Stomach (tissue), 9 donors: ENCODE measurements around the gene ZNF620. TPM values are rescaled to one million over a fixed set of nuclear protein-coding genes. Genes with fewer than 3 reads are reported as not detected.

Source experiments
- DNase-seq, 2 donors: peaks; one replicate each; pipeline versions ENCODE4 v3.0.0 to v3.0.0-alpha.2; 2013 to 2019
- H3K27ac ChIP-seq, 5 donors: fragments of 200-600 bp in 4 of 5; sonication (generic) in 4 of 5; one replicate each; pipeline ENCODE4 v1.5.1; 2013 to 2019; ENCODE audit warnings: mild to moderate bottlenecking in 1 of 5, moderate library complexity in 1 of 5
- H3K27me3 ChIP-seq, 3 donors: fragments of 200-600 bp; sonication (generic); one replicate each; pipeline ENCODE4 v1.5.1; 2017 to 2019; ENCODE audit warnings: mixed run types in 1 of 3
- H3K36me3 ChIP-seq, 4 donors: fragments of 200-600 bp; sonication (generic); 1 replicate in 3 of 4; 2 replicates in 1 of 4; pipeline ENCODE4 v1.5.1; 2016 to 2019
- H3K4me1 ChIP-seq, 4 donors: fragments of 200-600 bp; sonication (generic); one replicate each; pipeline ENCODE4 v1.5.1; 2016 to 2019
- H3K4me3 ChIP-seq, 4 donors: fragments of 200-600 bp; sonication (generic) in 3 of 4; one replicate each; pipeline ENCODE4 v1.5.1; 2016 to 2019; ENCODE audit warnings: mild to moderate bottlenecking in 1 of 4
- H3K9me3 ChIP-seq, 4 donors: fragments of 200-600 bp; sonication (generic); one replicate each; pipeline ENCODE4 v1.5.1; 2016 to 2019
- EP300 ChIP-seq: sonication (generic); formaldehyde crosslinking; IDR thresholded peaks from one replicate; pipeline ENCODE4 v1.6.1; 2017; ENCODE audit warnings: antibody characterized with exemption
- POLR2A ChIP-seq, 4 donors: fragments of 450-650 bp; IDR thresholded peaks; one replicate each; pipeline ENCODE4 v1.6.1; 2016; ENCODE audit warnings: antibody characterized with exemption in 4 of 4, control low read depth in 2 of 4, mild to moderate bottlenecking in 1 of 4, moderate library complexity in 1 of 4
- POLR2AphosphoS5 ChIP-seq, 3 donors: sonication (generic); formaldehyde crosslinking; IDR thresholded peaks; one replicate each; pipeline ENCODE4 v1.6.1; 2016; ENCODE audit warnings: antibody characterized with exemption in 3 of 3
- WGBS, 5 donors: extraction: QIAGEN DNeasy Blood & Tissue Kit in 3 of 5; methylation state at CpG; one replicate each; pipeline versions ENCODE4 v1.1.5 to v1.1.7; 2013 to 2018; 5-methylcytosine and 5-hydroxymethylcytosine counted together
- intact Hi-C: fragments of 100-400 bp; cut with DNase I; formaldehyde crosslinking; loops from one replicate; pipeline ENCODE4 v1.15.1; 2023; ENCODE audit warnings: low total_unique reads
- polyA plus RNA-seq, 3 donors: library from polyadenylated mRNA; stranded (reverse); fragments of 200-250 nt; gene quantifications; one replicate each; pipeline ENCODE4 v1.2.3, GENCODE V29; 2013
- total RNA-seq, 5 donors: library from RNA; depleted of rRNA; stranded (reverse); fragments of >200 nt; gene quantifications; one replicate each; pipeline versions ENCODE4 v1.1.0 to v1.2.3, GENCODE V29; 2014 to 2016
- TF ChIP-seq, protein P1 (sequence below), 7 experiments: fragments of 450-650 bp in 4 of 7; fragments of 200-600 bp in 3 of 7; sonication (generic) in 3 of 7; IDR thresholded peaks; one replicate each; pipeline ENCODE4 v1.5.1; 2016 to 2019; ENCODE audit warnings: antibody characterized with exemption in 7 of 7, control low read depth in 2 of 7, mild to moderate bottlenecking in 1 of 7
- donor health status: healthy with polysubstance abuse.
- donor health status: Bipolar disorder and iron deficiency.
- donor health status: healthy.

Gene ZNF620
- total and polyA plus RNA-seq, 8 donors, result 0.92 to 77.0 (median 1.7) TPM; not detected in 1

DNA sequence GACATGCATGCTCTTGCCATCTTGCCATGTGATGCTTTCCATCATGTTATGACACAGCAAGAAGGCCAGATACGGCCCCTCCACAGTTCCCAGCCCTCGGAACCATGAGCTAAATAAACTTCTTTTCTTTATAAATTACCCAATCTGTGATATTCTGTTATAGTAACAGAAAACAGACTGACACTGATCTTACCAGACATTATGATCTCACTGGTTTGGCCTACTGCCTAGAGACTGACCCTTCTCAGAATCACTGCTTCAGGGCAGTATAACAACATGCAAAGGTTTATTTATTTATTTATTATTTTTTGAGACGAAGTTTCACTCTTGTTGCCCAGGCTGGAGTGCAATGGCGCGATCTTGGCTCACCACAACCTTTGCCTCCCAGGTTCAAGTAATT lies 14.9 kb upstream of the ZNF620 start:
- intact Hi-C loops, result no loop called here
- WGBS, 5 donors, result 85 to 94% (median 90%) methylated on average over 5 of the region's 5 CpGs
- Histone ChIP-seq H3K36me3 (peaks cover 19 to 33% (median 26%) of the 10 kb centered on the region in 4 donors), H3K9me3 (peaks cover 14 to 29% (median 21%) of the 10 kb centered on the region in 4 donors), H3K4me1 (no peaks in the 10 kb centered on the region), H3K27me3 (no peaks in the 10 kb centered on the region), H3K4me3 (no peak overlapping the region), H3K27ac (no peak overlapping the region)
- TF ChIP-seq, protein P1, sequence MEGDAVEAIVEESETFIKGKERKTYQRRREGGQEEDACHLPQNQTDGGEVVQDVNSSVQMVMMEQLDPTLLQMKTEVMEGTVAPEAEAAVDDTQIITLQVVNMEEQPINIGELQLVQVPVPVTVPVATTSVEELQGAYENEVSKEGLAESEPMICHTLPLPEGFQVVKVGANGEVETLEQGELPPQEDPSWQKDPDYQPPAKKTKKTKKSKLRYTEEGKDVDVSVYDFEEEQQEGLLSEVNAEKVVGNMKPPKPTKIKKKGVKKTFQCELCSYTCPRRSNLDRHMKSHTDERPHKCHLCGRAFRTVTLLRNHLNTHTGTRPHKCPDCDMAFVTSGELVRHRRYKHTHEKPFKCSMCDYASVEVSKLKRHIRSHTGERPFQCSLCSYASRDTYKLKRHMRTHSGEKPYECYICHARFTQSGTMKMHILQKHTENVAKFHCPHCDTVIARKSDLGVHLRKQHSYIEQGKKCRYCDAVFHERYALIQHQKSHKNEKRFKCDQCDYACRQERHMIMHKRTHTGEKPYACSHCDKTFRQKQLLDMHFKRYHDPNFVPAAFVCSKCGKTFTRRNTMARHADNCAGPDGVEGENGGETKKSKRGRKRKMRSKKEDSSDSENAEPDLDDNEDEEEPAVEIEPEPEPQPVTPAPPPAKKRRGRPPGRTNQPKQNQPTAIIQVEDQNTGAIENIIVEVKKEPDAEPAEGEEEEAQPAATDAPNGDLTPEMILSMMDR (IDR thresholded peaks at IDR 0.05), result no peak
- TF ChIP-seq EP300, result no peak
- no peak for TF ChIP-seq POLR2A (IDR thresholded peaks at IDR 0.05)
- TF ChIP-seq POLR2AphosphoS5 (IDR thresholded peaks at IDR 0.05), result no peak
- no peak for DNase-seq

DNA sequence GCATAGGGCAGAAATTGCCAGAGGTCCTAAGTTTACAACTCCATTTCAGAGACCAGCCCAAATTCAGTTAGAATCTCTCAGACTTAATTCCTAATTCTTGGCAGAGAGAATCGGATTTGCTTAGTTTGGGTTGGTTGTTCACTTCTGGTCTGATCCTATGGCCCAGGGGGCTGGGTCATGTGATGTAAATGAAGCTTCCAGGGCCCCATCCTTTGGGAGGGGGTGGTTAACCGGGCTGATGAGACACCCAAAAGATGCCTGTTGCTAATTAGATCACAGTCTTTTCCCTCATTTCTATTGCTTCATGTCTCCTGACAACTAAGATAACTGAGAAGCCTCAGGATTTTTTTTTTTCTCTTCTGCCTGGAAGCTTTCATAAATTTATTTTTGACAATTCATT lies 11.1 kb upstream of the ZNF620 start:
- Histone ChIP-seq H3K4me1 (no peaks in the 10 kb centered on the region), H3K9me3 (no peaks in the 10 kb centered on the region), H3K27me3 (no peaks in the 10 kb centered on the region), H3K27ac (no peak overlapping the region), H3K36me3 (no peaks in the 10 kb centered on the region), H3K4me3 (no peak overlapping the region)
- 47 to 71% (median 55%) methylated on average over 2 of the region's 2 CpGs for WGBS, 5 donors
- DNase-seq, result no peak
- intact Hi-C loops, result no loop called here
- no peak for TF ChIP-seq POLR2AphosphoS5 (IDR thresholded peaks at IDR 0.05)
- TF ChIP-seq, protein P1 (IDR thresholded peaks at IDR 0.05), result no peak
- TF ChIP-seq EP300, result no peak
- no peak for TF ChIP-seq POLR2A (IDR thresholded peaks at IDR 0.05)

DNA sequence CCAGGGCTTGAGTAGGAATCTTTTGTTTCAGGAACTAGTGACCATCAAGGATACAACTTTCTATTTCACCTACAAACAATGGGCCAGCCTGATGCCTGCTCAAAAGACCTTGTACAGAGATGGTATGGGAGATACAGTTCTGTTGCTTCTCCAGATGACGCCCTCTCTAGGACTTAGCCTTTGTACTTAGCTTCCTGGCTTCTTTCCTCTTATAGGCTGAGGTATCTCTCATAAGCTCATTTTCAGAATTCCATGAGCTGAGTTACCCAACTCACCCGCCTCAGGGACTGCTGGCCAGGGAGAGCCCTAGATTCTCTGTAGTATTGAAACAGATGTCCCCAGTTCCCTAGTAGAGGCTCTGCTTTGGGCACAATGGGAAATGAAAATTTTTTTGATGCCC lies 8.6 kb upstream of the ZNF620 start:
- Histone ChIP-seq H3K36me3 (no peaks in the 10 kb centered on the region), H3K4me3 (no peak overlapping the region), H3K4me1 (no peaks in the 10 kb centered on the region), H3K9me3 (no peaks in the 10 kb centered on the region), H3K27ac (no peak overlapping the region), H3K27me3 (no peaks in the 10 kb centered on the region)
- DNase-seq, result no peak
- TF ChIP-seq, protein P1 (IDR thresholded peaks at IDR 0.05), result no peak
- no peak for TF ChIP-seq POLR2AphosphoS5 (IDR thresholded peaks at IDR 0.05)
- no peak for TF ChIP-seq EP300
- TF ChIP-seq POLR2A (IDR thresholded peaks at IDR 0.05), result no peak
- WGBS, 5 donors, result 91 to 98% (median 94%) methylated on average over 2 of the region's 2 CpGs
- intact Hi-C loops, result no loop called here

DNA sequence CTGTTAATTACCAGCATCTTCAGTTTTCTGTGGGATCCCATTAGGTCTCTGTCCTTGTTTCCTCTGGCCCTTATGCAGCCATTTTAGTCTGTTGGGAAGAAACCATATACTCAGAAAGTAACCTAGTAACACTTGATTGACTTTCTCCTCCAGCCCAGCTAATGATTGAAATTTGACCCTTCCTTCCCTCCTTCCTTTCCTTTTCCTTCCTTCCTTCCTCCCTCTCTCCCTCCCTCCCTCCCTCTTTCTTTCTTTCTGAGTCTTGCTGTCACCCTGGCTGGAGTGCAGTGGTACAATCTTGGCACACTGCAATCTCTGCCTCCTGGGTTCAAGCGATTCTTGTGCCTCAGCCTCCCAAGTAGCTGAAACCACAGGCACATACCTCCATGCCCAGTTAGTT lies 5.9 kb upstream of the ZNF620 start:
- Histone ChIP-seq H3K36me3 (no peaks in the 10 kb centered on the region), H3K27ac (no peak overlapping the region), H3K4me3 (no peak overlapping the region), H3K9me3 (no peaks in the 10 kb centered on the region), H3K27me3 (no peaks in the 10 kb centered on the region), H3K4me1 (peaks cover 0 to 7% (median 0%) of the 10 kb centered on the region in 4 donors)
- TF ChIP-seq, protein P1 (IDR thresholded peaks at IDR 0.05), result no peak
- no peak for TF ChIP-seq POLR2AphosphoS5 (IDR thresholded peaks at IDR 0.05)
- no peak for TF ChIP-seq EP300
- TF ChIP-seq POLR2A (IDR thresholded peaks at IDR 0.05), result no peak
- intact Hi-C loops, result no loop called here
- 86 to 100% (median 96%) methylated on average over 1 of the region's 1 CpG for WGBS, 5 donors
- DNase-seq, result no peak
